ENCODE results near the gene HOXB7.
A peak's percentile ranks its signal among the peaks of the same experiment; 100 is the strongest.

Gene HOXB7

GRCh38 chr17:48610282-48611211 lies at the start of gene HOXB7:
HOXB7 (minus strand) TSS chr17:48611017; CDS start chr17:48610918, 99 bp downstream.
- no peak for DNase-seq (ENCODE audit: insufficient read length, low spot score)

GRCh38 chr17:48655913-48656312 lies 45.1 kb upstream of the HOXB7 start:
- no peak for TF ChIP-seq POLR2A (IDR thresholded peaks at IDR 0.05; ENCODE audit: low read depth, low read length)
- FAIRE-seq (no peak), DNase-seq (ENCODE audit: insufficient read length, low spot score) (no peak)

More at GRCh38 chr17:48610282-48611211, at the start of gene HOXB7:
- FAIRE-seq: no peak
- TF ChIP-seq POLR2A (IDR thresholded peaks at IDR 0.05; ENCODE audit: low read depth, low read length): peak; percentile 63

- no peak for DNase-seq (ENCODE audit: insufficient read length, low spot score)
- TF ChIP-seq POLR2A (IDR thresholded peaks at IDR 0.05; ENCODE audit: low read depth, low read length): no peak
- FAIRE-seq: no peak
These were observed 38.9 kb upstream of the HOXB7 start for GRCh38 chr17:48649741-48650140.

GRCh38 chr17:48647963-48648245 lies 37.1 kb upstream of the HOXB7 start:
- DNase-seq (ENCODE audit: insufficient read length, low spot score): no peak
- FAIRE-seq: no peak
- no peak for TF ChIP-seq POLR2A (IDR thresholded peaks at IDR 0.05; ENCODE audit: low read depth, low read length)

GRCh38 chr17:48647103-48647962 lies 36.5 kb upstream of the HOXB7 start:
- no peak for FAIRE-seq
- no peak for TF ChIP-seq POLR2A (IDR thresholded peaks at IDR 0.05; ENCODE audit: low read depth, low read length)
- DNase-seq (ENCODE audit: insufficient read length, low spot score): no peak

GRCh38 chr17:48646183-48647102 lies 35.6 kb upstream of the HOXB7 start:
- FAIRE-seq (no peak), DNase-seq (ENCODE audit: insufficient read length, low spot score) (no peak)
- TF ChIP-seq POLR2A (IDR thresholded peaks at IDR 0.05; ENCODE audit: low read depth, low read length): no peak

- TF ChIP-seq POLR2A (IDR thresholded peaks at IDR 0.05; ENCODE audit: low read depth, low read length): no peak
- FAIRE-seq (no peak), DNase-seq (ENCODE audit: insufficient read length, low spot score) (no peak)
These were observed 34.9 kb upstream of the HOXB7 start for GRCh38 chr17:48645639-48646182.

- FAIRE-seq (no peak), DNase-seq (ENCODE audit: insufficient read length, low spot score) (no peak)
- TF ChIP-seq POLR2A (IDR thresholded peaks at IDR 0.05; ENCODE audit: low read depth, low read length): no peak
These were observed 34.2 kb upstream of the HOXB7 start for GRCh38 chr17:48644910-48645557.

GRCh38 chr17:48644159-48644558 lies 33.3 kb upstream of the HOXB7 start:
- FAIRE-seq (no peak), DNase-seq (ENCODE audit: insufficient read length, low spot score) (no peak)
- no peak for TF ChIP-seq POLR2A (IDR thresholded peaks at IDR 0.05; ENCODE audit: low read depth, low read length)

- TF ChIP-seq POLR2A (IDR thresholded peaks at IDR 0.05; ENCODE audit: low read depth, low read length): no peak
- DNase-seq (ENCODE audit: insufficient read length, low spot score): no peak
- FAIRE-seq: no peak
These were observed 32.8 kb upstream of the HOXB7 start for GRCh38 chr17:48643697-48644012.

GRCh38 chr17:48642843-48643696 lies 32.3 kb upstream of the HOXB7 start:
- DNase-seq (ENCODE audit: insufficient read length, low spot score): no peak
- TF ChIP-seq POLR2A (IDR thresholded peaks at IDR 0.05; ENCODE audit: low read depth, low read length): no peak
- FAIRE-seq: no peak
